ENCODE measurements around the gene TAC3.
"Not testable (repeated sequence)": the region's sequence is repeated elsewhere in the genome, so short reads cannot be mapped to it uniquely, and the experiment has no call there.

GRCh38 chr12:56977361-56977760 lies 39.0 kb downstream of the TAC3 start:
- TF ChIP-seq CTCF, POLR2A (IDR thresholded peaks at IDR 0.05): not testable (repeated sequence)
